ENCODE results near the gene NMNAT1. TPM values are rescaled to one million over a fixed set of nuclear protein-coding genes. Genes with fewer than 3 reads are reported as not detected.
A peak's percentile ranks its signal among the peaks of the same experiment; 100 is the strongest.

NMNAT1 gene
- 1 to 10 TPM; 3.0 to 9.3 (median 4.6) TPM for total RNA-seq
- 1 to 10 TPM; 3.8 TPM for polyA plus RNA-seq

- peak; percentile 99 to 100 (median 100) for ATAC-seq
- peaks cover 0 to 7% (median 0%) of the 10 kb centered on the region in 3 donors for H3K4me1 ChIP-seq
- TF ChIP-seq CTCF (IDR thresholded peaks at IDR 0.05), result no peak
- H3K9me3 ChIP-seq, result no peaks in the 10 kb centered on the region
- 0 to 1% methylated on average over 53 of the region's 53 CpGs for WGBS, 2 donors
- no peak for FAIRE-seq
- peak within 1 kb of the TSS; percentile 69 to 86 (median 80) for H3K4me3 ChIP-seq
- peak; percentile 89 to 97 (median 92) for DNase-seq
- no peaks in the 10 kb centered on the region for H3K27me3 ChIP-seq
- H3K27ac ChIP-seq, result peak within 1 kb of the TSS; percentile 56 to 86 (median 78)
- no peaks in the 10 kb centered on the region for H3K36me3 ChIP-seq
- intact Hi-C loops (cut with DNase I), result loop anchor here in 1 of 3 donors (10.0 kb wide), 1 partner anchor 82 kb away; no protein-coding TSS in a partner anchor
Observed at GRCh38 chr1:9942939-9943788, at the start of gene NMNAT1, which contains the start of gene LZIC. TSS of gene NMNAT1 (plus strand) at chr1:9943475. CDS start at chr1:9972074, 28,599 bp downstream. TSS of gene LZIC (minus strand) at chr1:9943391. CDS start at chr1:9936619, 6,772 bp downstream.

- intact Hi-C loops (cut with DNase I), result no loop called here
- H3K9me3 ChIP-seq, result no peaks in the 10 kb centered on the region
- H3K36me3 ChIP-seq, result no peaks in the 10 kb centered on the region
- H3K4me1 ChIP-seq, result peaks cover 3 to 15% (median 10%) of the 10 kb centered on the region in 3 donors
- TF ChIP-seq CTCF (IDR thresholded peaks at IDR 0.05), result no peak
- FAIRE-seq, result no peak
- no peak overlapping the region for H3K27ac ChIP-seq
- H3K27me3 ChIP-seq, result no peaks in the 10 kb centered on the region
- peak in 1 of 6 donors; percentile 7 for DNase-seq
- no peak overlapping the region for H3K4me3 ChIP-seq
- ATAC-seq, result no peak
- 93 to 97% methylated on average over 3 of the region's 3 CpGs for WGBS, 2 donors
Observed at GRCh38 chr1:9894115-9894514, 49.2 kb upstream of the NMNAT1 start.

- DNase-seq (peak; percentile 69 to 88 (median 84)), ATAC-seq (peak; percentile 95 to 97 (median 96)), FAIRE-seq (no peak)
- Histone ChIP-seq H3K27ac (peak overlapping the region; percentile 76 to 86 (median 79)), H3K4me1 (peaks cover 11 to 26% (median 23%) of the 10 kb centered on the region in 3 donors), H3K27me3 (no peaks in the 10 kb centered on the region), H3K36me3 (no peaks in the 10 kb centered on the region), H3K9me3 (no peaks in the 10 kb centered on the region), H3K4me3 (peak overlapping the region in 2 of 4 donors; percentile 24 to 38)
- TF ChIP-seq CTCF (IDR thresholded peaks at IDR 0.05), result no peak
- 17% methylated on average over 18 of the region's 18 CpGs for WGBS, 2 donors
- intact Hi-C loops (cut with DNase I), result no loop called here
Observed at GRCh38 chr1:9900142-9901043, 42.9 kb upstream of the NMNAT1 start.

GRCh38 chr1:9901148-9902059 lies 41.9 kb upstream of the NMNAT1 start:
- ATAC-seq (peak; percentile 24 to 67 (median 42)), DNase-seq (peak; percentile 41 to 75 (median 56)), FAIRE-seq (no peak)
- H3K36me3 ChIP-seq, result no peaks in the 10 kb centered on the region
- WGBS, 2 donors, result 27 to 32% methylated on average over 9 of the region's 9 CpGs
- TF ChIP-seq CTCF (IDR thresholded peaks at IDR 0.05), result no peak
- peak overlapping the region in 1 of 4 donors; percentile 38 for H3K4me3 ChIP-seq
- no peaks in the 10 kb centered on the region for H3K27me3 ChIP-seq
- H3K4me1 ChIP-seq, result peaks cover 11 to 26% (median 23%) of the 10 kb centered on the region in 3 donors
- intact Hi-C loops (cut with DNase I), result no loop called here
- H3K27ac ChIP-seq, result peak overlapping the region; percentile 76 to 86 (median 79)
- H3K9me3 ChIP-seq, result no peaks in the 10 kb centered on the region
